ENCODE data around the gene RHOD. TPM values are rescaled to one million over a fixed set of nuclear protein-coding genes. Genes with fewer than 3 reads are reported as not detected.

The RHOD gene
- total and polyA plus RNA-seq, 2 donors (not counting 3 experiments of a cell fraction or from before 2014, with no cell fraction given), result 10.6 to 17.9 TPM

DNA sequence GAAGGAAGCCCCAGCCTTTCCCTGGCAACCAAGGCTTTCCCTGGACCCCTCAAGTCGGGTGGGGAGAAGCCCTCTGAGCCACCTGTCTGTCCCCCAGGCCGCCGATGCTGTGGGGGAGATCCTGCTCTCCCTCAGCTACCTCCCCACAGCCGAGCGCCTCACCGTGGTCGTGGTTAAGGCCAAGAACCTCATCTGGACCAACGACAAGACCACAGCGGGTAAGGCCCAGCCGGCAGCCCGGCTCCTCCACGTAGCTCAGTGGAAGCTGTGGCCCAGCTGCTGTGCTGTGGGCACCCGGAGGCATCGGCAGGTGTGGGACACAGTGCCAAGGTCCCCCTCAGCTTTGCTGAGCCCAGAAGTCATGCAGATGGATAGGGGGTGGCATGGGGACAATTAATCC, 12.2 kb upstream of the RHOD start:
- H3K27ac ChIP-seq (ENCODE audit: insufficient read depth, low read depth, low read length), result no peak overlapping the region
- no TSS peak for BruUV-seq (replicated peaks)
- H3K4me2 ChIP-seq (ENCODE audit: insufficient read depth, low read length), result no peak overlapping the region
- no peaks in the 10 kb centered on the region for H3K27me3 ChIP-seq (ENCODE audit: control insufficient read depth in 2 of 2, insufficient read depth in 2 of 2, low read length in 2 of 2)
- H3K9me1 ChIP-seq (replicated peaks; ENCODE audit: control insufficient read depth, extremely low read depth, insufficient read depth, low read length), result no peaks in the 10 kb centered on the region
- intact Hi-C loops (cut with micrococcal nuclease) (no loop called here), dilution Hi-C loops (cut with MboI; ENCODE audit: extremely low pct_ligation_motif_present, low sequenced_read_pairs) (no loop called here)
- TF ChIP-seq POLR2AphosphoS5 (IDR thresholded peaks at IDR 0.05; ENCODE audit: insufficient read depth, low read depth, low read length), result no peak
- TF ChIP-seq, protein P1, sequence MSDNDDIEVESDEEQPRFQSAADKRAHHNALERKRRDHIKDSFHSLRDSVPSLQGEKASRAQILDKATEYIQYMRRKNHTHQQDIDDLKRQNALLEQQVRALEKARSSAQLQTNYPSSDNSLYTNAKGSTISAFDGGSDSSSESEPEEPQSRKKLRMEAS (IDR thresholded peaks at IDR 0.05; ENCODE audit: insufficient read depth, insufficient read length), result no peak
- no peaks in the 10 kb centered on the region for H3K9me3 ChIP-seq (replicated peaks; ENCODE audit: control insufficient read depth, insufficient read depth, low read length)
- CTCF ChIA-PET, result interaction anchor here (0.7 to 3.2 kb wide), 3 partner anchors 8 to 23 kb away, joined by 3 to 19 read pairs (median 4); no protein-coding TSS in a partner anchor
- no peaks in the 10 kb centered on the region for H3K79me2 ChIP-seq (ENCODE audit: control insufficient read depth, insufficient read depth, low read length)
- no peak overlapping the region for H3K4me3 ChIP-seq (replicated peaks in 1 of 3; ENCODE audit: insufficient read depth in 1 of 3, low read depth in 1 of 3, low read length in 3 of 3)
- no peaks in the 10 kb centered on the region for H4K20me1 ChIP-seq (replicated peaks; ENCODE audit: control insufficient read depth, extremely low read depth, insufficient read depth, low read length)
- FAIRE-seq, result no peak
- no peak overlapping the region for H3K9ac ChIP-seq (replicated peaks; ENCODE audit: extremely low read depth, insufficient read depth, low read length)
- no peaks in the 10 kb centered on the region for H3K36me3 ChIP-seq (ENCODE audit: control insufficient read depth in 2 of 2, extremely low read depth in 1 of 2, insufficient read depth in 2 of 2, low read length in 2 of 2)
- no peak overlapping the region for H2AFZ ChIP-seq (ENCODE audit: low read depth, low read length)
- POLR2A ChIA-PET, result interaction anchor here (0.6 kb wide), 1 partner anchor 19 kb away, joined by 3 read pairs; no protein-coding TSS in a partner anchor
- H3K4me1 ChIP-seq (ENCODE audit: control insufficient read depth, extremely low read depth, insufficient read depth, low read length), result no peaks in the 10 kb centered on the region
- no peak for DNase-seq (ENCODE audit: low read depth, low spot score)

DNA sequence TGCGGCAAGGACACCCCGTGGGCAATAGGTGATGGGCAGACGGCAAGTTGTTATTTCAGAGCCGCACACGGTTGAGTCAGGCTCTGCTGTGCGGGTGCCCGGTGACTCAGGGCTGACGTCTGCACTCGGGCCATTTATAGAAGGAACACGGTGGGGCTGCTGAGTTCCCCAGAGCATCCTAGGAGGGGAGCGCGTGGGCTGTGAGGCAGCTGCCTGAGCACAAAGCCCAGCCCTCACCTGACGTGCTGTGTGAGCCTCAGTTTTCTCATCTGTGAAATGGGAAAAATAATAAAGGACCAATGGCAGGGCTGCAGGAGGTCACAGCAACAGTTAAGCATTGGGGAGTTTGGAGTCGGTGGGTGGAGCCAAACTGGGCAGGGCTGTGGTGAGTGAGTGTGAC, 11.3 kb upstream of the RHOD start:
- intact Hi-C loops (cut with micrococcal nuclease) (no loop called here), dilution Hi-C loops (cut with MboI; ENCODE audit: extremely low pct_ligation_motif_present, low sequenced_read_pairs) (no loop called here)
- FAIRE-seq, result no peak
- H3K4me3 ChIP-seq (replicated peaks in 1 of 3; ENCODE audit: insufficient read depth in 1 of 3, low read depth in 1 of 3, low read length in 3 of 3), result no peak overlapping the region
- ChIA-PET POLR2A (no interaction called here), CTCF (interaction anchor here (3.2 kb wide), 1 partner anchor 9 kb away, joined by 19 read pairs; no protein-coding TSS in a partner anchor)
- no peaks in the 10 kb centered on the region for H4K20me1 ChIP-seq (replicated peaks; ENCODE audit: control insufficient read depth, extremely low read depth, insufficient read depth, low read length)
- H2AFZ ChIP-seq (ENCODE audit: low read depth, low read length), result no peak overlapping the region
- no peaks in the 10 kb centered on the region for H3K36me3 ChIP-seq (ENCODE audit: control insufficient read depth in 2 of 2, extremely low read depth in 1 of 2, insufficient read depth in 2 of 2, low read length in 2 of 2)
- no peaks in the 10 kb centered on the region for H3K79me2 ChIP-seq (ENCODE audit: control insufficient read depth, insufficient read depth, low read length)
- H3K9me1 ChIP-seq (replicated peaks; ENCODE audit: control insufficient read depth, extremely low read depth, insufficient read depth, low read length), result no peaks in the 10 kb centered on the region
- TF ChIP-seq POLR2A (IDR thresholded peaks at IDR 0.05; ENCODE audit: low read depth, low read length) (no peak), EZH2 (IDR thresholded peaks at IDR 0.05; ENCODE audit: borderline replicate concordance, low read depth, low read length, severe bottlenecking) (no peak), MYC (IDR thresholded peaks at IDR 0.05; ENCODE audit: low read depth, low read length) (no peak), FOS (IDR thresholded peaks at IDR 0.05; ENCODE audit: borderline replicate concordance, insufficient read depth, low read length) (no peak), POLR2AphosphoS5 (IDR thresholded peaks at IDR 0.05; ENCODE audit: insufficient read depth, low read depth, low read length) (no peak), JUN (IDR thresholded peaks at IDR 0.05; ENCODE audit: borderline replicate concordance, insufficient read depth, insufficient read length, low read depth) (no peak)
- TF ChIP-seq, protein P1 (IDR thresholded peaks at IDR 0.05; ENCODE audit: insufficient read depth, insufficient read length), result no peak
- TF ChIP-seq, protein P2, sequence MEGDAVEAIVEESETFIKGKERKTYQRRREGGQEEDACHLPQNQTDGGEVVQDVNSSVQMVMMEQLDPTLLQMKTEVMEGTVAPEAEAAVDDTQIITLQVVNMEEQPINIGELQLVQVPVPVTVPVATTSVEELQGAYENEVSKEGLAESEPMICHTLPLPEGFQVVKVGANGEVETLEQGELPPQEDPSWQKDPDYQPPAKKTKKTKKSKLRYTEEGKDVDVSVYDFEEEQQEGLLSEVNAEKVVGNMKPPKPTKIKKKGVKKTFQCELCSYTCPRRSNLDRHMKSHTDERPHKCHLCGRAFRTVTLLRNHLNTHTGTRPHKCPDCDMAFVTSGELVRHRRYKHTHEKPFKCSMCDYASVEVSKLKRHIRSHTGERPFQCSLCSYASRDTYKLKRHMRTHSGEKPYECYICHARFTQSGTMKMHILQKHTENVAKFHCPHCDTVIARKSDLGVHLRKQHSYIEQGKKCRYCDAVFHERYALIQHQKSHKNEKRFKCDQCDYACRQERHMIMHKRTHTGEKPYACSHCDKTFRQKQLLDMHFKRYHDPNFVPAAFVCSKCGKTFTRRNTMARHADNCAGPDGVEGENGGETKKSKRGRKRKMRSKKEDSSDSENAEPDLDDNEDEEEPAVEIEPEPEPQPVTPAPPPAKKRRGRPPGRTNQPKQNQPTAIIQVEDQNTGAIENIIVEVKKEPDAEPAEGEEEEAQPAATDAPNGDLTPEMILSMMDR (IDR thresholded peaks at IDR 0.05; ENCODE audit: extremely low read depth in 1 of 2, insufficient read depth in 1 of 2, low read depth in 1 of 2, low read length in 2 of 2), result no peak
- H3K4me1 ChIP-seq (ENCODE audit: control insufficient read depth, extremely low read depth, insufficient read depth, low read length), result no peaks in the 10 kb centered on the region
- H3K9me3 ChIP-seq (replicated peaks; ENCODE audit: control insufficient read depth, insufficient read depth, low read length), result no peaks in the 10 kb centered on the region
- DNase-seq (ENCODE audit: low read depth, low spot score), result no peak
- H3K27me3 ChIP-seq (ENCODE audit: control insufficient read depth in 2 of 2, insufficient read depth in 2 of 2, low read length in 2 of 2), result no peaks in the 10 kb centered on the region
- no peak overlapping the region for H3K9ac ChIP-seq (replicated peaks; ENCODE audit: extremely low read depth, insufficient read depth, low read length)
- H3K4me2 ChIP-seq (ENCODE audit: insufficient read depth, low read length), result no peak overlapping the region
- no peak overlapping the region for H3K27ac ChIP-seq (ENCODE audit: insufficient read depth, low read depth, low read length)
- no TSS peak for BruUV-seq (replicated peaks)
